OCI-LY1 (cell line): Measurements from ENCODE around the gene CDH13.

Experiments used
- H2AFZ ChIP-seq: fragments of 200-600 bp; sonication (generic), shearing (Covaris generic); 2 replicates; pipeline ENCODE4 v1.6.0; 2014; ENCODE audit warnings: antibody characterized with exemption, mild to moderate bottlenecking, low read length
- H3F3A ChIP-seq: fragments of 200-600 bp; sonication (generic), shearing (Covaris generic); 2 replicates; pipeline ENCODE4 v1.6.0; 2014; ENCODE audit warnings: mild to moderate bottlenecking, antibody characterized with exemption, low read length, moderate library complexity; ENCODE audit not compliant: insufficient read depth
- H3K27ac ChIP-seq: fragments of 200-600 bp; sonication (generic); 2 replicates; pipeline ENCODE4 v1.5.1; 2014; ENCODE audit warnings: low read length, mixed run types, mild to moderate bottlenecking, low read depth; ENCODE audit not compliant: poor library complexity, severe bottlenecking
- H3K27me3 ChIP-seq: fragments of 200-600 bp; sonication (generic); 2 replicates; pipeline ENCODE4 v1.6.0; 2014; ENCODE audit warnings: antibody characterized with exemption, mild to moderate bottlenecking, low read length, moderate library complexity; ENCODE audit not compliant: insufficient read depth
- H3K36me3 ChIP-seq: fragments of 200-600 bp; sonication (generic); 2 replicates; pipeline ENCODE4 v1.6.1; 2014; ENCODE audit warnings: mild to moderate bottlenecking, antibody characterized with exemption, low read length, moderate library complexity, mixed read lengths; ENCODE audit not compliant: insufficient read depth
- H3K4me1 ChIP-seq: fragments of 200-600 bp; sonication (generic); 2 replicates; pipeline ENCODE4 v1.5.1; 2014; ENCODE audit warnings: mild to moderate bottlenecking, low read length, moderate library complexity; ENCODE audit not compliant: insufficient read depth, severe bottlenecking
- H3K4me2 ChIP-seq: fragments of 200-600 bp; sonication (generic), shearing (Covaris generic); 2 replicates; pipeline ENCODE4 v1.6.1; 2014; ENCODE audit warnings: low read length
- H3K4me3 ChIP-seq: fragments of 200-600 bp; sonication (generic); 2 replicates; pipeline ENCODE4 v1.5.1; 2014; ENCODE audit warnings: low read length, low read depth, mild to moderate bottlenecking, mixed read lengths; ENCODE audit not compliant: poor library complexity, severe bottlenecking
- H3K79me2 ChIP-seq: fragments of 200-600 bp; shearing (Covaris generic); 2 replicates; pipeline ENCODE4 v1.6.1; 2016; ENCODE audit warnings: mixed run types, low read length, mixed read lengths; ENCODE audit not compliant: insufficient read depth
- H3K9ac ChIP-seq: fragments of 200-600 bp; sonication (generic), shearing (Covaris generic); 2 replicates; pipeline ENCODE4 v1.6.1; 2014; ENCODE audit warnings: mild to moderate bottlenecking, low read length, mixed read lengths
- H3K9me2 ChIP-seq: fragments of 200-600 bp; sonication (generic), shearing (Covaris generic); 2 replicates; pipeline ENCODE4 v1.6.1; 2014; ENCODE audit warnings: low read depth, mild to moderate bottlenecking, low read length, mixed read lengths
- H3K9me3 ChIP-seq: fragments of 200-600 bp; shearing (Covaris generic); 2 replicates; pipeline ENCODE4 v1.6.1; 2014; ENCODE audit warnings: low read length, mixed read lengths
- H4K20me1 ChIP-seq: fragments of 200-600 bp; sonication (generic), shearing (Covaris generic); 2 replicates; pipeline ENCODE4 v1.6.0; 2016; ENCODE audit warnings: mild to moderate bottlenecking, low read length; ENCODE audit not compliant: insufficient read depth
- EZH2 ChIP-seq: fragments of 200-600 bp; sonication (generic), shearing (Covaris generic); IDR thresholded peaks from 2 replicates; pipeline ENCODE4 v1.8.0; 2017; ENCODE audit warnings: borderline replicate concordance, mixed run types, mild to moderate bottlenecking, antibody characterized with exemption, low read length, moderate library complexity, mixed read lengths
- TF ChIP-seq, protein P1 (sequence below): fragments of 200-600 bp; sonication (generic), shearing (Covaris generic); IDR thresholded peaks from 2 replicates; pipeline ENCODE4 v1.5.1; 2017; ENCODE audit warnings: mild to moderate bottlenecking, antibody characterized with exemption, low read length, moderate library complexity, mixed read lengths

The CDH13 gene

DNA sequence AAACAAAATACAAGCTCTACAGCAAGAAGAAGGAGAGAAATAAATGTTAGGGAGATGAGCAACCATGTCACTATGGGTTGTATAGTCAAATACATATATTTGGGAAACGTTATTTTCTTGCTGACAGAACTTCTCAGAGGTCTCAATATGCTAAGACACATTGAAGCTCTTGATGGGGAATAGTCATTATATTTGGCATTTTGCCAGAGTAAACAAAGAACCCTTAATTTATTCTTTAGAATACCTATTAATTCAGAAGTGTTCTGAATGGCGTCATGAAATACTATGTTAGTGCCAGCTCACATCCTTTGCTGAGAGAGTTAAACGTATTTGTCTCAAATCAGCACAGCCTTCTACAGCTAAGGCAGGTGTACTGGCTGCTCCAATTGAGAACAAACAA, 458.9 kb downstream of the CDH13 start:
- Histone ChIP-seq H4K20me1 (no peaks in the 10 kb centered on the region), H3K79me2 (no peaks in the 10 kb centered on the region), H3K36me3 (no peaks in the 10 kb centered on the region), H3K4me3 (no peak overlapping the region), H2AFZ (no peak overlapping the region), H3K4me2 (no peak overlapping the region), H3F3A (no peaks in the 10 kb centered on the region), H3K9ac (no peak overlapping the region), H3K27ac (no peak overlapping the region), H3K9me3 (no peaks in the 10 kb centered on the region), H3K27me3 (no peaks in the 10 kb centered on the region), H3K9me2 (no peaks in the 10 kb centered on the region), H3K4me1 (no peaks in the 10 kb centered on the region)
- TF ChIP-seq, protein P1, sequence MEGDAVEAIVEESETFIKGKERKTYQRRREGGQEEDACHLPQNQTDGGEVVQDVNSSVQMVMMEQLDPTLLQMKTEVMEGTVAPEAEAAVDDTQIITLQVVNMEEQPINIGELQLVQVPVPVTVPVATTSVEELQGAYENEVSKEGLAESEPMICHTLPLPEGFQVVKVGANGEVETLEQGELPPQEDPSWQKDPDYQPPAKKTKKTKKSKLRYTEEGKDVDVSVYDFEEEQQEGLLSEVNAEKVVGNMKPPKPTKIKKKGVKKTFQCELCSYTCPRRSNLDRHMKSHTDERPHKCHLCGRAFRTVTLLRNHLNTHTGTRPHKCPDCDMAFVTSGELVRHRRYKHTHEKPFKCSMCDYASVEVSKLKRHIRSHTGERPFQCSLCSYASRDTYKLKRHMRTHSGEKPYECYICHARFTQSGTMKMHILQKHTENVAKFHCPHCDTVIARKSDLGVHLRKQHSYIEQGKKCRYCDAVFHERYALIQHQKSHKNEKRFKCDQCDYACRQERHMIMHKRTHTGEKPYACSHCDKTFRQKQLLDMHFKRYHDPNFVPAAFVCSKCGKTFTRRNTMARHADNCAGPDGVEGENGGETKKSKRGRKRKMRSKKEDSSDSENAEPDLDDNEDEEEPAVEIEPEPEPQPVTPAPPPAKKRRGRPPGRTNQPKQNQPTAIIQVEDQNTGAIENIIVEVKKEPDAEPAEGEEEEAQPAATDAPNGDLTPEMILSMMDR: no peak
- no peak for TF ChIP-seq EZH2

DNA sequence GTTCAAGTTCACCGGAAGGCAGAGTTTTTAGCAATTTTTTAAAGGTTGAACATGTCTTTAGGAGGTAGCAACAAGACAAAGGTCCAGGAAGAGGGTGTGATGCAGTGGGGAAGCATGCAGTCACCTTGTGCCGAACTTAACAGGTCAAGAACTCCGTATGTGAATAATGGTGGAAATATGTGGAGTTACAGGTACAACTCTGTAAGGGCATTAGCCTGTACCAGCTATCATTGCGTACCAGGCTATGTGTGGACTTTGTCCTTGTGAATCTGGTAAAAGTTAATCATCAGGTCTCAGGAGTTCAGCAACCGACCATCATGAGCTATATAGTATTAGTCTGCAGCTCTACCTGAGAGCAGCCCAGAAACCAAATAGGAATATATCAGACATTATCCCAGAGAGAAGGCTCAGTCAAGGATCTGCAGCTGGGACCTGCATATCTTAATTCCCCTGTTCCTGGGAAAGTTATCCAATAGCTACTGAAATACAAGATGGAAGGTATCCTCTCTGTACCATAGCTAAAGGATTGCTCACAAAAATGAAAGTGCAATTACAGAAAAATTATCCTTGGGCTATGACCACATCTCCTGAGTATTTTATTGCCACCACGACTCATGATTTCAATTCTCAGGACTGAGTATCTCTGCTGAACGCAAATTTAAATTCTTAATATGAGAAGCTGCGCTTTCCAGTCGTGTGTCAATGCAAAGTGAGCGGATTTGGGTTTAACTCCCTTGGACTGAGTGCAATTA, 469.3 kb downstream of the CDH13 start:
- Histone ChIP-seq H3K4me3 (no peak overlapping the region), H4K20me1 (no peaks in the 10 kb centered on the region), H2AFZ (no peak overlapping the region), H3K9me2 (no peaks in the 10 kb centered on the region), H3K36me3 (no peaks in the 10 kb centered on the region), H3K9me3 (0 out of 2 replicates have a peak, but pooled peaks cover 3% of the 10 kb centered on the region), H3K9ac (no peak overlapping the region), H3K4me1 (no peaks in the 10 kb centered on the region), H3K27me3 (no peaks in the 10 kb centered on the region), H3K27ac (no peak overlapping the region), H3F3A (no peaks in the 10 kb centered on the region), H3K79me2 (no peaks in the 10 kb centered on the region), H3K4me2 (no peak overlapping the region)
- TF ChIP-seq EZH2: no peak
- TF ChIP-seq, protein P1: no peak

DNA sequence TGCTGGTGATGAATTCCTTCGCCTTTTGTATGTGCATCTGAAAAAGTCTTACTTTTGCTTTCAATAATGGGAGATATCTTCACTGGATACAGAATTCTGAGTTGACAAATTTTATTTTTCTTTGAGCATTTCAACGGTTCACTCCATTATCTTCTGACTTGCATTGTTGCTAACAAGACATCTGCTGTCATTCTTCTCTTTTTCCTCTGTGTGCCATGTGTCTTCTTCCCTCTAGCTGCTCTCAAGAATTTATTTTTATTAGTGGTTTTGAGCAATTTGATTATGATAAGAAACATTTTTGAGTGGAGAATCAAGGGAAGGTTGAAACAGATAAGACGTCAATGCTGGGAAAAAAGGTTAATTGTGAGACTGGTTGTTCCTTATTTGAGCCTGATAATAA, 471.8 kb downstream of the CDH13 start:
- no peak overlapping the region for H3K4me3 ChIP-seq

More for the DNA sequence above, 471.8 kb downstream of the CDH13 start:
- no peaks in the 10 kb centered on the region for H3K79me2 ChIP-seq
- no peak overlapping the region for H3K27ac ChIP-seq
- H3K4me1 ChIP-seq: no peaks in the 10 kb centered on the region
- no peaks in the 10 kb centered on the region for H4K20me1 ChIP-seq
- H3K4me2 ChIP-seq: no peak overlapping the region
- H3K9ac ChIP-seq: no peak overlapping the region
- TF ChIP-seq EZH2: no peak
- TF ChIP-seq, protein P1: no peak
- H3K27me3 ChIP-seq: no peaks in the 10 kb centered on the region
- H3K36me3 ChIP-seq: no peaks in the 10 kb centered on the region
- 0 out of 2 replicates have a peak, but pooled peaks cover 3% of the 10 kb centered on the region for H3K9me3 ChIP-seq
- H3F3A ChIP-seq: no peaks in the 10 kb centered on the region
- H3K9me2 ChIP-seq: no peaks in the 10 kb centered on the region
- no peak overlapping the region for H2AFZ ChIP-seq
